ENCODE results near the gene SKI. TPM values are rescaled to one million over a fixed set of nuclear protein-coding genes. Genes with fewer than 3 reads are reported as not detected.
A peak's percentile ranks its signal among the peaks of the same experiment; 100 is the strongest.
"Not testable (repeated sequence)": the region's sequence is repeated elsewhere in the genome, so short reads cannot be mapped to it uniquely, and the experiment has no call there.

SKI gene
- total and polyA plus RNA-seq, 2 experiments from 2014 or later = 9.3 to 66.8 TPM

DNA sequence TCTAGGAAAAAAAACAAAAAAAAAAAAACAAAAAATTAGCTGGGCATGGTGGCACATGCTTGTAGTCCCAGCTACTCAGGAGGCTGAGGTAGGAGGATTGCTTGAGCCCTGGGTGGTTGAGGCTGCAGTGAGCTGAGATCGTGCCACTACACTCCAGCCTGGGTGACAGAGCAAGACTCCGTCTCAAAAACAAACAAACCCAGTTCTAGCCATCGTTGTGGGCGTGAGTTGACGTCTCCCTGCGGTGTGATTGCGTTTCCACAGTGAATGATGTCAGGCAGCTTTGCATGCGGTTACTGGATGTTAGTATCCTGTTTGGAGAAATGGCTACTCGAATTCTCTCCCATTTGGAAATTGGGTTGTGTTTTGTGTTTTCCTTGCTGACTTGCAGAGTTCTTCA lies 68.1 kb downstream of the SKI start:
- H3K27me3 ChIP-seq (ENCODE audit: insufficient read depth); H3K36me3 ChIP-seq (ENCODE audit: insufficient read depth); H3K9me3 Mint-ChIP-seq; H3K9me2 ChIP-seq (ENCODE audit: insufficient read depth); H3K4me1 ChIP-seq (ENCODE audit: insufficient read depth); H2AFZ ChIP-seq; ATAC-seq; H3K4me3 Mint-ChIP-seq; H3K4me3 ChIP-seq; DNase-seq (ENCODE audit: low spot score); H3K4me2 ChIP-seq; H3F3A ChIP-seq (replicated peaks; ENCODE audit: low read depth); H3K36me3 Mint-ChIP-seq (ENCODE audit: low read depth): not testable (repeated sequence)
- Histone ChIP-seq H4K20me1 (replicated peaks; ENCODE audit: insufficient read depth) (peaks cover 35% of the 10 kb centered on the region; the same call in 1 of the 2 replicates), H3K79me2 (replicated peaks; ENCODE audit: insufficient read depth) (peaks cover 100% of the 10 kb centered on the region), H3K27ac (ENCODE audit: low read depth) (0 out of 2 replicates have a peak overlapping the region, but pooled peaks have one; percentile 55)
- peak overlapping the region; percentile 61 for H3K27ac Mint-ChIP-seq
- peaks cover 23% of the 10 kb centered on the region for H3K4me1 Mint-ChIP-seq
- peaks cover 25% of the 10 kb centered on the region for H3K27me3 Mint-ChIP-seq (ENCODE audit: insufficient read depth, low read depth, poor library complexity)

DNA sequence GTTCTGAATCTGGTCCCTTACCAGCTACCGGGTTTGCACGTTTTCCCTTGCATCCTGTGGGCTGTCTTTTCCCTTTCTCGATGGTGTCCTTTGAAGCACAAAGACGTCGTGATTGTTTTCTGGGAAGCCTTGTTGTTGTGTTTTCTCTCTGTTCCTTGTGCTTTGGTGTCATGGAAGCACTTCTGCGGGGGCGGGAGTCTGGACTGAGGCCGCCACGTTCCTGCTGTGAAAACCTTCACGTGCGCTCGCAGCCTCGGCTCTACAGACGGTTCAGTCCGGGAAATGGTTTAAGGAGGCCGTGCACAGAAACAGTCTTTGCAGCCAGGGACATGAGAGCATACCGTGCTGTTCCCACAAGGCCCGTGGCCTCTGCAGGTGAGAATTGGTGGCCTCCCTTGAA lies 68.5 kb downstream of the SKI start:
- Histone ChIP-seq H3F3A (replicated peaks; ENCODE audit: low read depth) (no peaks in the 10 kb centered on the region), H3K27ac (ENCODE audit: low read depth) (0 out of 2 replicates have a peak overlapping the region, but pooled peaks have one; percentile 55), H2AFZ (no peak overlapping the region), H3K79me2 (replicated peaks; ENCODE audit: insufficient read depth) (peaks cover 100% of the 10 kb centered on the region), H3K4me1 (ENCODE audit: insufficient read depth) (no peaks in the 10 kb centered on the region; the same call in 1 of the 2 replicates), H3K36me3 (ENCODE audit: insufficient read depth) (no peaks in the 10 kb centered on the region), H3K9me2 (ENCODE audit: insufficient read depth) (no peaks in the 10 kb centered on the region), H3K4me3 (no peak overlapping the region), H3K27me3 (ENCODE audit: insufficient read depth) (no peaks in the 10 kb centered on the region), H3K4me2 (no peak overlapping the region), H4K20me1 (replicated peaks; ENCODE audit: insufficient read depth) (peaks cover 38% of the 10 kb centered on the region; the same call in 1 of the 2 replicates)
- Mint-ChIP-seq H3K4me1 (peaks cover 21% of the 10 kb centered on the region), H3K27ac (peak overlapping the region; percentile 61), H3K27me3 (ENCODE audit: insufficient read depth, low read depth, poor library complexity) (peaks cover 29% of the 10 kb centered on the region), H3K9me3 (no peaks in the 10 kb centered on the region; the same call in 2 of the 3 replicates), H3K4me3 (no peak overlapping the region; the same call in 2 of the 3 replicates), H3K36me3 (ENCODE audit: low read depth) (no peaks in the 10 kb centered on the region)
- no peak for ATAC-seq
- DNase-seq (ENCODE audit: low spot score) = no peak
- TF ChIP-seq, protein P1, sequence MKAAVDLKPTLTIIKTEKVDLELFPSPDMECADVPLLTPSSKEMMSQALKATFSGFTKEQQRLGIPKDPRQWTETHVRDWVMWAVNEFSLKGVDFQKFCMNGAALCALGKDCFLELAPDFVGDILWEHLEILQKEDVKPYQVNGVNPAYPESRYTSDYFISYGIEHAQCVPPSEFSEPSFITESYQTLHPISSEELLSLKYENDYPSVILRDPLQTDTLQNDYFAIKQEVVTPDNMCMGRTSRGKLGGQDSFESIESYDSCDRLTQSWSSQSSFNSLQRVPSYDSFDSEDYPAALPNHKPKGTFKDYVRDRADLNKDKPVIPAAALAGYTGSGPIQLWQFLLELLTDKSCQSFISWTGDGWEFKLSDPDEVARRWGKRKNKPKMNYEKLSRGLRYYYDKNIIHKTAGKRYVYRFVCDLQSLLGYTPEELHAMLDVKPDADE (IDR thresholded peaks at IDR 0.05) = no peak
- no peak for TF ChIP-seq CREB1 (CRISPR knock-in tag; IDR thresholded peaks at IDR 0.05; ENCODE audit: low read depth)
- TF ChIP-seq NANOG (IDR thresholded peaks at IDR 0.05; ENCODE audit: borderline replicate concordance) = no peak
- TF ChIP-seq EZH2phosphoT487 (IDR thresholded peaks at IDR 0.05; ENCODE audit: unreplicated experiment) = no peak
- no peak for TF ChIP-seq REST (IDR thresholded peaks at IDR 0.05; ENCODE audit: unreplicated experiment)
- TF ChIP-seq ZNF331 (CRISPR knock-in tag; IDR thresholded peaks at IDR 0.05; ENCODE audit: low read depth) = no peak
- no peak for TF ChIP-seq EZH2 (IDR thresholded peaks at IDR 0.05; ENCODE audit: low read depth, unreplicated experiment)
- TF ChIP-seq, protein P2, sequence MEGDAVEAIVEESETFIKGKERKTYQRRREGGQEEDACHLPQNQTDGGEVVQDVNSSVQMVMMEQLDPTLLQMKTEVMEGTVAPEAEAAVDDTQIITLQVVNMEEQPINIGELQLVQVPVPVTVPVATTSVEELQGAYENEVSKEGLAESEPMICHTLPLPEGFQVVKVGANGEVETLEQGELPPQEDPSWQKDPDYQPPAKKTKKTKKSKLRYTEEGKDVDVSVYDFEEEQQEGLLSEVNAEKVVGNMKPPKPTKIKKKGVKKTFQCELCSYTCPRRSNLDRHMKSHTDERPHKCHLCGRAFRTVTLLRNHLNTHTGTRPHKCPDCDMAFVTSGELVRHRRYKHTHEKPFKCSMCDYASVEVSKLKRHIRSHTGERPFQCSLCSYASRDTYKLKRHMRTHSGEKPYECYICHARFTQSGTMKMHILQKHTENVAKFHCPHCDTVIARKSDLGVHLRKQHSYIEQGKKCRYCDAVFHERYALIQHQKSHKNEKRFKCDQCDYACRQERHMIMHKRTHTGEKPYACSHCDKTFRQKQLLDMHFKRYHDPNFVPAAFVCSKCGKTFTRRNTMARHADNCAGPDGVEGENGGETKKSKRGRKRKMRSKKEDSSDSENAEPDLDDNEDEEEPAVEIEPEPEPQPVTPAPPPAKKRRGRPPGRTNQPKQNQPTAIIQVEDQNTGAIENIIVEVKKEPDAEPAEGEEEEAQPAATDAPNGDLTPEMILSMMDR (conservative IDR thresholded peaks at IDR 0.05; ENCODE audit: low read depth in 2 of 2) = no peak
- TF ChIP-seq JUNB (IDR thresholded peaks at IDR 0.05; ENCODE audit: unreplicated experiment) = no peak
- no peak for TF ChIP-seq ZNF114 (CRISPR knock-in tag; IDR thresholded peaks at IDR 0.05)

Measured in GM23338 (cell line).